MG63 (cell line): ENCODE measurements around the gene HSPA4L. TPM values are rescaled to one million over a fixed set of nuclear protein-coding genes. Genes with fewer than 3 reads are reported as not detected.

Experiments used
- DNase-seq: peaks from one replicate; pipeline ENCODE4 v3.0.0-alpha.2; 2020
- H3K27me3 ChIP-seq: fragments of 250-450 bp; sonication (Bioruptor Pico); 2 replicates; pipeline ENCODE4 v1.5.1; 2020; ENCODE audit warnings: mild to moderate bottlenecking, moderate library complexity
- H3K36me3 ChIP-seq: fragments of 250-450 bp; sonication (Bioruptor Pico); 2 replicates; pipeline ENCODE4 v1.5.1; 2020; ENCODE audit warnings: mild to moderate bottlenecking, moderate library complexity
- H3K4me3 ChIP-seq: fragments of 250-450 bp; sonication (Bioruptor Pico); 2 replicates; pipeline ENCODE4 v1.5.1; 2020; ENCODE audit warnings: mild to moderate bottlenecking, moderate library complexity
- H3K9me3 ChIP-seq: fragments of 250-450 bp; sonication (Bioruptor Pico); 2 replicates; pipeline ENCODE4 v1.5.1; 2020; ENCODE audit warnings: mild to moderate bottlenecking, moderate library complexity
- total RNA-seq: library from RNA; depleted of rRNA; stranded (reverse); fragments of >200 nt; shearing (Covaris generic); gene quantifications from 2 replicates; pipeline ENCODE4 v1.2.3, GENCODE V29; 2014; ENCODE audit warnings: low replicate concordance

The HSPA4L gene
- total RNA-seq, 1 experiment from 2014 or later: 3.9 TPM

- H3K27me3 ChIP-seq: no peaks in the 10 kb centered on the region
- no peak overlapping the region for H3K4me3 ChIP-seq
- no peak for DNase-seq
- H3K36me3 ChIP-seq: no peaks in the 10 kb centered on the region
- no peaks in the 10 kb centered on the region for H3K9me3 ChIP-seq
Measured at GRCh38 chr4:127780598-127780997, 1.5 kb upstream of the HSPA4L start.

GRCh38 chr4:127781300-127782024, 660 bp upstream of the HSPA4L start:
- Histone ChIP-seq H3K4me3 (peak overlapping the region; percentile 62), H3K27me3 (no peaks in the 10 kb centered on the region), H3K9me3 (no peaks in the 10 kb centered on the region), H3K36me3 (no peaks in the 10 kb centered on the region)
- DNase-seq: no peak

- Histone ChIP-seq H3K4me3 (peak overlapping the region; percentile 62), H3K36me3 (no peaks in the 10 kb centered on the region), H3K9me3 (no peaks in the 10 kb centered on the region), H3K27me3 (no peaks in the 10 kb centered on the region)
- peak; percentile 78 for DNase-seq
Measured at GRCh38 chr4:127782025-127782274, 172 bp upstream of the HSPA4L start.

- no peaks in the 10 kb centered on the region for H3K27me3 ChIP-seq
- H3K36me3 ChIP-seq: no peaks in the 10 kb centered on the region
- no peaks in the 10 kb centered on the region for H3K9me3 ChIP-seq
- H3K4me3 ChIP-seq: peak overlapping the region; percentile 62
- peak; percentile 69 for DNase-seq
Measured at GRCh38 chr4:127783026-127783769, 1.1 kb downstream of the HSPA4L start.

GRCh38 chr4:127783955-127784770, 2.0 kb downstream of the HSPA4L start:
- no peak for DNase-seq
- H3K27me3 ChIP-seq: no peaks in the 10 kb centered on the region
- peak overlapping the region; percentile 62 for H3K4me3 ChIP-seq
- H3K9me3 ChIP-seq: no peaks in the 10 kb centered on the region
- no peaks in the 10 kb centered on the region for H3K36me3 ChIP-seq

GRCh38 chr4:127788517-127788916, 6.4 kb downstream of the HSPA4L start:
- DNase-seq: no peak
- no peaks in the 10 kb centered on the region for H3K36me3 ChIP-seq
- H3K9me3 ChIP-seq: no peaks in the 10 kb centered on the region
- no peak overlapping the region for H3K4me3 ChIP-seq
- H3K27me3 ChIP-seq: no peaks in the 10 kb centered on the region

GRCh38 chr4:127791391-127791790, 9.3 kb downstream of the HSPA4L start:
- no peak for DNase-seq
- Histone ChIP-seq H3K36me3 (no peaks in the 10 kb centered on the region), H3K9me3 (no peaks in the 10 kb centered on the region)

GRCh38 chr4:127793528-127793927, 11.4 kb downstream of the HSPA4L start:
- Histone ChIP-seq H3K4me3 (no peak overlapping the region), H3K9me3 (no peaks in the 10 kb centered on the region), H3K36me3 (no peaks in the 10 kb centered on the region), H3K27me3 (no peaks in the 10 kb centered on the region)
- DNase-seq: no peak

More at GRCh38 chr4:127791391-127791790, 9.3 kb downstream of the HSPA4L start:
- H3K4me3 ChIP-seq: no peak overlapping the region
- H3K27me3 ChIP-seq: no peaks in the 10 kb centered on the region

GRCh38 chr4:127799711-127800110, 17.6 kb downstream of the HSPA4L start:
- H3K4me3 ChIP-seq: no peak overlapping the region
- no peaks in the 10 kb centered on the region for H3K36me3 ChIP-seq
- DNase-seq: no peak
- no peaks in the 10 kb centered on the region for H3K27me3 ChIP-seq
- H3K9me3 ChIP-seq: no peaks in the 10 kb centered on the region

- H3K36me3 ChIP-seq: no peaks in the 10 kb centered on the region
- no peaks in the 10 kb centered on the region for H3K9me3 ChIP-seq
- no peak overlapping the region for H3K4me3 ChIP-seq
- H3K27me3 ChIP-seq: no peaks in the 10 kb centered on the region
- DNase-seq: no peak
Measured at GRCh38 chr4:127809173-127809800, 27.2 kb downstream of the HSPA4L start.

- no peaks in the 10 kb centered on the region for H3K27me3 ChIP-seq
- H3K4me3 ChIP-seq: no peak overlapping the region
- no peaks in the 10 kb centered on the region for H3K36me3 ChIP-seq
- DNase-seq: no peak
- H3K9me3 ChIP-seq: no peaks in the 10 kb centered on the region
Measured at GRCh38 chr4:127810551-127810950, 28.4 kb downstream of the HSPA4L start.

- no peaks in the 10 kb centered on the region for H3K9me3 ChIP-seq
- no peak overlapping the region for H3K4me3 ChIP-seq
- no peak for DNase-seq
- H3K27me3 ChIP-seq: no peaks in the 10 kb centered on the region
- no peaks in the 10 kb centered on the region for H3K36me3 ChIP-seq
Measured at GRCh38 chr4:127822430-127822829, 40.3 kb downstream of the HSPA4L start.

GRCh38 chr4:127828121-127828520, 46.0 kb downstream of the HSPA4L start:
- no peaks in the 10 kb centered on the region for H3K36me3 ChIP-seq
- no peak overlapping the region for H3K4me3 ChIP-seq
- no peaks in the 10 kb centered on the region for H3K27me3 ChIP-seq
- DNase-seq: no peak
- H3K9me3 ChIP-seq: no peaks in the 10 kb centered on the region

GRCh38 chr4:127829014-127829413, 46.9 kb downstream of the HSPA4L start:
- no peaks in the 10 kb centered on the region for H3K27me3 ChIP-seq
- H3K9me3 ChIP-seq: no peaks in the 10 kb centered on the region
- no peaks in the 10 kb centered on the region for H3K36me3 ChIP-seq
- no peak overlapping the region for H3K4me3 ChIP-seq
- DNase-seq: no peak

- Histone ChIP-seq H3K4me3 (no peak overlapping the region), H3K36me3 (no peaks in the 10 kb centered on the region), H3K9me3 (no peaks in the 10 kb centered on the region), H3K27me3 (no peaks in the 10 kb centered on the region)
- DNase-seq: no peak
Measured at GRCh38 chr4:127832585-127832984, 50.5 kb downstream of the HSPA4L start.

GRCh38 chr4:127843704-127844600, 61.8 kb downstream of the HSPA4L start:
- no peaks in the 10 kb centered on the region for H3K27me3 ChIP-seq
- H3K9me3 ChIP-seq: no peaks in the 10 kb centered on the region; the same call in 1 of the 2 replicates
- H3K36me3 ChIP-seq: no peaks in the 10 kb centered on the region
- no peak for DNase-seq
- no peak overlapping the region for H3K4me3 ChIP-seq
